HEK293 (cell line): ENCODE results near the gene PTCD1.
A peak's percentile ranks its signal among the peaks of the same experiment; 100 is the strongest.

Experiments
- CTCF ChIA-PET: fragments of 350-600 bp; formaldehyde crosslinking; extraction: SDS; loops from one replicate; lab custom pipeline; 2021; ENCODE audit warnings: antibody characterized with exemption; lab: Yijun Ruan, JAX
- POLR2A ChIA-PET: fragments of 300-600 bp; formaldehyde crosslinking; extraction: SDS; loops from one replicate; lab custom pipeline; 2020; ENCODE audit warnings: antibody characterized with exemption, inconsistent platforms; lab: Yijun Ruan, JAX
- H3K27ac ChIP-seq: fragments of 200-500 bp; sonication (Bioruptor generic); 2 replicates; pipeline ENCODE4 v1.5.1; 2014; ENCODE audit warnings: low read depth, low read length, control low read depth, inconsistent platforms; ENCODE audit errors: extremely low read depth
- H3K36me3 ChIP-seq, 2 experiments: fragments of 200-500 bp in 1 of 2; sonication (Bioruptor generic) in 1 of 2; 1 replicate in 1 of 2; 2 replicates in 1 of 2; pipeline ENCODE4 v1.5.1; 2014 to 2017; ENCODE audit warnings: inconsistent platforms in 2 of 2, low read length in 2 of 2; ENCODE audit not compliant: control insufficient read depth in 2 of 2, insufficient read depth in 1 of 2
- H3K4me1 ChIP-seq: fragments of 200-500 bp; sonication (Bioruptor generic); 2 replicates; pipeline ENCODE4 v1.5.1; 2014; ENCODE audit warnings: mild to moderate bottlenecking, low read length, inconsistent platforms; ENCODE audit not compliant: control insufficient read depth, insufficient read depth
- H3K4me3 ChIP-seq: 2 replicates; pipeline ENCODE4 v1.5.1; 2011; ENCODE audit warnings: low read depth, mild to moderate bottlenecking, control low read depth, low read length, moderate library complexity
- H3K9me3 ChIP-seq: fragments of 200-500 bp; sonication (Bioruptor generic); 2 replicates; pipeline ENCODE4 v1.5.1; 2014; ENCODE audit warnings: low read depth, low read length, inconsistent platforms; ENCODE audit not compliant: control insufficient read depth, insufficient read depth
- BCL11A ChIP-seq: fragments of 450-650 bp; formaldehyde crosslinking; IDR thresholded peaks from 2 replicates; pipeline ENCODE4 v1.5.1; 2016; ENCODE audit warnings: low read depth, missing biosample characterization, missing genetic modification characterization
- GLI2 ChIP-seq: fragments of 450-650 bp; formaldehyde crosslinking; IDR thresholded peaks from 2 replicates; pipeline ENCODE4; 2017; ENCODE audit warnings: missing biosample characterization, missing genetic modification characterization, low read depth, borderline replicate concordance
- PATZ1 ChIP-seq: fragments of 450-650 bp; formaldehyde crosslinking; IDR thresholded peaks from 2 replicates; pipeline ENCODE4 v1.5.1; 2016; ENCODE audit warnings: missing biosample characterization, missing genetic modification characterization
- TRIM28 ChIP-seq: IDR thresholded peaks from 2 replicates; pipeline ENCODE4 v1.6.1; 2011; ENCODE audit warnings: low read length, control low read depth, borderline replicate concordance
- ZEB2 ChIP-seq: fragments of 450-650 bp; formaldehyde crosslinking; IDR thresholded peaks from 2 replicates; pipeline ENCODE4 v1.5.1; 2016; ENCODE audit warnings: missing biosample characterization, missing genetic modification characterization
- ZFP69B ChIP-seq: fragments of 450-650 bp; formaldehyde crosslinking; IDR thresholded peaks from 2 replicates; pipeline ENCODE4 v1.5.1; 2016; ENCODE audit warnings: missing biosample characterization, missing genetic modification characterization
- ZNF169 ChIP-seq: fragments of 450-650 bp; formaldehyde crosslinking; IDR thresholded peaks from 2 replicates; pipeline ENCODE4 v1.5.1; 2016; ENCODE audit warnings: missing biosample characterization, missing genetic modification characterization
- ZNF266 ChIP-seq: fragments of 450-650 bp; formaldehyde crosslinking; IDR thresholded peaks from 2 replicates; pipeline ENCODE4 v1.5.1; 2016; ENCODE audit warnings: missing biosample characterization, missing genetic modification characterization, low read depth
- ZNF37A ChIP-seq: fragments of 450-650 bp; IDR thresholded peaks from 2 replicates; pipeline ENCODE4 v1.5.1; 2018; ENCODE audit warnings: missing biosample characterization, missing genetic modification characterization
- ZNF776 ChIP-seq: fragments of 450-650 bp; formaldehyde crosslinking; IDR thresholded peaks from 2 replicates; pipeline ENCODE4 v1.5.0; 2017; ENCODE audit warnings: missing biosample characterization, missing genetic modification characterization, borderline replicate concordance
- ZNF843 ChIP-seq: fragments of 450-650 bp; formaldehyde crosslinking; IDR thresholded peaks from 2 replicates; pipeline ENCODE4 v1.5.1; 2016; ENCODE audit warnings: missing biosample characterization, missing genetic modification characterization
- ZSCAN23 ChIP-seq: fragments of 450-650 bp; formaldehyde crosslinking; IDR thresholded peaks from 2 replicates; pipeline ENCODE4 v1.5.1; 2016; ENCODE audit warnings: missing biosample characterization, missing genetic modification characterization
- ZSCAN30 ChIP-seq: fragments of 450-650 bp; IDR thresholded peaks from 2 replicates; pipeline ENCODE4 v1.5.1; 2018; ENCODE audit warnings: missing biosample characterization, mild to moderate bottlenecking, missing genetic modification characterization, moderate library complexity
- TF ChIP-seq, protein P1 (sequence below): fragments of 450-650 bp; formaldehyde crosslinking; IDR thresholded peaks from 2 replicates; pipeline ENCODE4 v1.5.1; 2017; ENCODE audit warnings: missing biosample characterization, mild to moderate bottlenecking, missing genetic modification characterization, moderate library complexity
- TF ChIP-seq, protein P2 (sequence below): fragments of 450-650 bp; formaldehyde crosslinking; IDR thresholded peaks from 2 replicates; pipeline ENCODE4 v1.5.1; 2016; ENCODE audit warnings: missing biosample characterization, missing genetic modification characterization, low read depth
- TF ChIP-seq, protein P3 (sequence below): fragments of 450-650 bp; formaldehyde crosslinking; IDR thresholded peaks from 2 replicates; pipeline ENCODE4 v1.5.1; 2016; ENCODE audit warnings: missing biosample characterization, missing genetic modification characterization

The PTCD1 gene

DNA sequence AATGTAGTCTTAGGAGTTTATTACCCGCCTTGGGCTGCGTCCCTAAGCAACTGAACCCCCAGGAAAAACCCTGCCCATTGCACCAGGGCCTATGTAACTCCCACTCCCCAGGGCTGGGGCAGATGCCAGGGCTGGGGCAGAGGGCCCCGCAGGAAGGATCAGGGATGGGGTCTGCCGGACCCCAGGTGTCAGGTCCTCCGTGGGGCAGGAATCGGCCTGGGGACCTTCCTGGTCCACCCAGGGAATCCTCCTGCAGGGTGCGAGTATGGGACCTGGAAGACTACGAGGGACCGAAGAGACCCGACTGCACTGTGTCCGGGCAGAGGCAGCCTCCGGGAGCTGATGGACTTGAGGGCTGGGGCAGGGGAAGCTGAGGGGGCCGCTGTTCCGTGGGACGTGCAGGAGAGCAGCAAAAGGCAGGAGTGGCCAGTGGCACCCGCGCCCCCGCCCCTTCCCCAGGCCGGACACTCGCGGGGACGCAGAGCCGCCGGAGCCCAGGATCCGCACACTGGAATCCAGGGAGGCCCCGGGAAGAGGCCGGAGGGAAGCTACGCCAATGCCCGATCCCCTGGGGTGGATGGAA is 29.8 kb upstream of the PTCD1 start (continued):
- TF ChIP-seq PATZ1 (tag by site-specific recombination) (no peak), ZSCAN23 (tag by site-specific recombination) (no peak), ZNF843 (tag by site-specific recombination) (no peak), ZFP69B (tag by site-specific recombination) (no peak), ZNF776 (tag by site-specific recombination) (no peak), ZNF169 (no peak)
- TF ChIP-seq, protein P1, sequence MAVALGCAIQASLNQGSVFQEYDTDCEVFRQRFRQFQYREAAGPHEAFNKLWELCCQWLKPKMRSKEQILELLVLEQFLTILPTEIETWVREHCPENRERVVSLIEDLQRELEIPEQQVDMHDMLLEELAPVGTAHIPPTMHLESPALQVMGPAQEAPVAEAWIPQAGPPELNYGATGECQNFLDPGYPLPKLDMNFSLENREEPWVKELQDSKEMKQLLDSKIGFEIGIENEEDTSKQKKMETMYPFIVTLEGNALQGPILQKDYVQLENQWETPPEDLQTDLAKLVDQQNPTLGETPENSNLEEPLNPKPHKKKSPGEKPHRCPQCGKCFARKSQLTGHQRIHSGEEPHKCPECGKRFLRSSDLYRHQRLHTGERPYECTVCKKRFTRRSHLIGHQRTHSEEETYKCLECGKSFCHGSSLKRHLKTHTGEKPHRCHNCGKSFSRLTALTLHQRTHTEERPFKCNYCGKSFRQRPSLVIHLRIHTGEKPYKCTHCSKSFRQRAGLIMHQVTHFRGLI (tag by site-specific recombination): no peak

DNA sequence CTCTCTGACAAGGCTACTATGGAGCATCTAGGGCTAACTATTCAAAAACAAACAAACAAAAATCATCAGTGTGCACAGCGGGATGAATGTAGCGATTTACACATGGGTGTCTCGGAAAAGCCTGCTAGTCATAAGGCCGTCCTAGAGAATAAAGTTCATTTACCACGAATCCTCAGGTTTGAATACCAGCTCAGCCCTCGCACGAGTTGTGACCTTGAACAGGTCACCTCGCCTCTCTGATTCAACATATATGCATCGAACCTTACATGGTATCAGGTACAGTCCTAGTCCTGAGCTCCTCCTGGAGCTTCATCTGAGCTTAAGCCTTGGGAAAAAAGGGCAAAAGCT is 26.8 kb upstream of the PTCD1 start:
- H3K27ac ChIP-seq: peak overlapping the region; percentile 76
- CTCF ChIA-PET: interaction anchor here (1.0 kb wide), 1 partner anchor 152 kb away, joined by 3 read pairs; the partner anchor contains the start of gene ZSCAN25
- POLR2A ChIA-PET: interaction anchor here (0.9 to 1.0 kb wide), 2 partner anchors 8 to 10 kb away, joined by 3 read pairs; no protein-coding TSS in a partner anchor

More for the DNA sequence above, 26.8 kb upstream of the PTCD1 start:
- no peaks in the 10 kb centered on the region for H3K4me1 ChIP-seq
- no peak for TF ChIP-seq ZNF266
- no peak for TF ChIP-seq ZNF776 (tag by site-specific recombination)
- TF ChIP-seq ZSCAN30 (tag by site-specific recombination): no peak
- TF ChIP-seq GLI2 (tag by site-specific recombination): no peak
- TF ChIP-seq ZEB2 (tag by site-specific recombination): no peak
- TF ChIP-seq, protein P2, sequence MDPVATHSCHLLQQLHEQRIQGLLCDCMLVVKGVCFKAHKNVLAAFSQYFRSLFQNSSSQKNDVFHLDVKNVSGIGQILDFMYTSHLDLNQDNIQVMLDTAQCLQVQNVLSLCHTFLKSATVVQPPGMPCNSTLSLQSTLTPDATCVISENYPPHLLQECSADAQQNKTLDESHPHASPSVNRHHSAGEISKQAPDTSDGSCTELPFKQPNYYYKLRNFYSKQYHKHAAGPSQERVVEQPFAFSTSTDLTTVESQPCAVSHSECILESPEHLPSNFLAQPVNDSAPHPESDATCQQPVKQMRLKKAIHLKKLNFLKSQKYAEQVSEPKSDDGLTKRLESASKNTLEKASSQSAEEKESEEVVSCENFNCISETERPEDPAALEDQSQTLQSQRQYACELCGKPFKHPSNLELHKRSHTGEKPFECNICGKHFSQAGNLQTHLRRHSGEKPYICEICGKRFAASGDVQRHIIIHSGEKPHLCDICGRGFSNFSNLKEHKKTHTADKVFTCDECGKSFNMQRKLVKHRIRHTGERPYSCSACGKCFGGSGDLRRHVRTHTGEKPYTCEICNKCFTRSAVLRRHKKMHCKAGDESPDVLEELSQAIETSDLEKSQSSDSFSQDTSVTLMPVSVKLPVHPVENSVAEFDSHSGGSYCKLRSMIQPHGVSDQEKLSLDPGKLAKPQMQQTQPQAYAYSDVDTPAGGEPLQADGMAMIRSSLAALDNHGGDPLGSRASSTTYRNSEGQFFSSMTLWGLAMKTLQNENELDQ (tag by site-specific recombination): no peak
- TF ChIP-seq, protein P3, sequence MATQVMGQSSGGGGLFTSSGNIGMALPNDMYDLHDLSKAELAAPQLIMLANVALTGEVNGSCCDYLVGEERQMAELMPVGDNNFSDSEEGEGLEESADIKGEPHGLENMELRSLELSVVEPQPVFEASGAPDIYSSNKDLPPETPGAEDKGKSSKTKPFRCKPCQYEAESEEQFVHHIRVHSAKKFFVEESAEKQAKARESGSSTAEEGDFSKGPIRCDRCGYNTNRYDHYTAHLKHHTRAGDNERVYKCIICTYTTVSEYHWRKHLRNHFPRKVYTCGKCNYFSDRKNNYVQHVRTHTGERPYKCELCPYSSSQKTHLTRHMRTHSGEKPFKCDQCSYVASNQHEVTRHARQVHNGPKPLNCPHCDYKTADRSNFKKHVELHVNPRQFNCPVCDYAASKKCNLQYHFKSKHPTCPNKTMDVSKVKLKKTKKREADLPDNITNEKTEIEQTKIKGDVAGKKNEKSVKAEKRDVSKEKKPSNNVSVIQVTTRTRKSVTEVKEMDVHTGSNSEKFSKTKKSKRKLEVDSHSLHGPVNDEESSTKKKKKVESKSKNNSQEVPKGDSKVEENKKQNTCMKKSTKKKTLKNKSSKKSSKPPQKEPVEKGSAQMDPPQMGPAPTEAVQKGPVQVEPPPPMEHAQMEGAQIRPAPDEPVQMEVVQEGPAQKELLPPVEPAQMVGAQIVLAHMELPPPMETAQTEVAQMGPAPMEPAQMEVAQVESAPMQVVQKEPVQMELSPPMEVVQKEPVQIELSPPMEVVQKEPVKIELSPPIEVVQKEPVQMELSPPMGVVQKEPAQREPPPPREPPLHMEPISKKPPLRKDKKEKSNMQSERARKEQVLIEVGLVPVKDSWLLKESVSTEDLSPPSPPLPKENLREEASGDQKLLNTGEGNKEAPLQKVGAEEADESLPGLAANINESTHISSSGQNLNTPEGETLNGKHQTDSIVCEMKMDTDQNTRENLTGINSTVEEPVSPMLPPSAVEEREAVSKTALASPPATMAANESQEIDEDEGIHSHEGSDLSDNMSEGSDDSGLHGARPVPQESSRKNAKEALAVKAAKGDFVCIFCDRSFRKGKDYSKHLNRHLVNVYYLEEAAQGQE (tag by site-specific recombination): no peak
- no peak for TF ChIP-seq ZNF37A
- no peak for TF ChIP-seq BCL11A (tag by site-specific recombination)
- TF ChIP-seq TRIM28: no peak
- peaks cover 13 to 21% of the 10 kb centered on the region in 2 experiments; a peak in 2 of 3 replicates for H3K36me3 ChIP-seq
- peak overlapping the region; percentile 75 for H3K4me3 ChIP-seq
- H3K9me3 ChIP-seq: no peaks in the 10 kb centered on the region
